SK-MEL-5 (cell line): ENCODE measurements around the gene EDIL3. TPM values are rescaled to one million over a fixed set of nuclear protein-coding genes. Genes with fewer than 3 reads are reported as not detected.

Source experiments
- DNase-seq: peaks from one replicate; pipeline ENCODE4 v3.0.0-alpha.2; 2016; ENCODE audit warnings: low read depth, low spot score
- in situ Hi-C: cut with HindIII; loops from 2 replicates; pipeline ENCODE4 v1.10.0; 2016; ENCODE audit warnings: low sequenced_read_pairs, high pct_unique_total_duplicates, low pct_unique_long_range_greater_than_20kb
- total RNA-seq: library from RNA; depleted of rRNA; stranded (reverse); fragments of >200 nt; shearing (Covaris generic); gene quantifications from 2 replicates; pipeline ENCODE4 v1.2.3, GENCODE V29; 2014

EDIL3 gene
- total RNA-seq, 1 experiment from 2014 or later = 8.2 TPM

GRCh38 chr5:84279234-84279633 is 105.4 kb downstream of the EDIL3 start:
- DNase-seq = no peak
- in situ Hi-C loops = no loop called here

- no peak for DNase-seq
Measured at GRCh38 chr5:84275609-84276008, 109.1 kb downstream of the EDIL3 start.

GRCh38 chr5:84274585-84275468 is 109.9 kb downstream of the EDIL3 start:
- in situ Hi-C loops = no loop called here

More at GRCh38 chr5:84275609-84276008, 109.1 kb downstream of the EDIL3 start:
- in situ Hi-C loops = no loop called here

GRCh38 chr5:84273517-84273883 is 111.2 kb downstream of the EDIL3 start:
- no peak for DNase-seq
- in situ Hi-C loops = no loop called here

More at GRCh38 chr5:84274585-84275468, 109.9 kb downstream of the EDIL3 start:
- DNase-seq = peak; percentile 56

GRCh38 chr5:84272771-84273516 is 111.7 kb downstream of the EDIL3 start:
- DNase-seq = no peak
- in situ Hi-C loops = no loop called here

GRCh38 chr5:84265739-84266550 is 118.7 kb downstream of the EDIL3 start:
- in situ Hi-C loops = no loop called here
- DNase-seq = no peak

GRCh38 chr5:84265130-84265529 is 119.5 kb downstream of the EDIL3 start:
- no peak for DNase-seq
- in situ Hi-C loops = no loop called here

GRCh38 chr5:84260939-84261338 is 123.7 kb downstream of the EDIL3 start:
- DNase-seq = no peak
- in situ Hi-C loops = no loop called here

GRCh38 chr5:84260140-84260539 is 124.5 kb downstream of the EDIL3 start:
- in situ Hi-C loops = no loop called here
- no peak for DNase-seq

GRCh38 chr5:84259283-84260045 is 125.2 kb downstream of the EDIL3 start:
- no peak for DNase-seq
- in situ Hi-C loops = no loop called here

- DNase-seq = no peak
- in situ Hi-C loops = no loop called here
Measured at GRCh38 chr5:84257061-84257460, 127.6 kb downstream of the EDIL3 start.

- peak; percentile 64 for DNase-seq
- in situ Hi-C loops = no loop called here
Measured at GRCh38 chr5:84255315-84255714, 129.4 kb downstream of the EDIL3 start.

- no peak for DNase-seq
- in situ Hi-C loops = no loop called here
Measured at GRCh38 chr5:84253946-84254345, 130.7 kb downstream of the EDIL3 start.

- in situ Hi-C loops = no loop called here
Measured at GRCh38 chr5:84251503-84251902, 133.2 kb downstream of the EDIL3 start.

GRCh38 chr5:84249918-84250630 is 134.6 kb downstream of the EDIL3 start:
- DNase-seq = peak; percentile 39
- in situ Hi-C loops = no loop called here

More at GRCh38 chr5:84251503-84251902, 133.2 kb downstream of the EDIL3 start:
- no peak for DNase-seq

GRCh38 chr5:84248013-84248412 is 136.7 kb downstream of the EDIL3 start:
- DNase-seq = no peak
- in situ Hi-C loops = no loop called here

GRCh38 chr5:84242286-84242685 is 142.4 kb downstream of the EDIL3 start:
- in situ Hi-C loops = no loop called here
- no peak for DNase-seq
